Transverse colon (tissue), 4 donors: Measurements from ENCODE around the gene OR5C1. TPM values are rescaled to one million over a fixed set of nuclear protein-coding genes. Genes with fewer than 3 reads are reported as not detected.

ENCODE experiments used
- DNase-seq: peaks from one replicate; pipeline ENCODE4 v3.0.0-alpha.2; 2019
- H3K27ac ChIP-seq, 4 donors: fragments of 200-600 bp; sonication (generic); 2 replicates each; pipeline ENCODE4 v1.5.1; 2016 to 2018; ENCODE audit warnings: inconsistent platforms in 4 of 4
- H3K27me3 ChIP-seq: fragments of 200-600 bp; sonication (generic); 2 replicates; pipeline ENCODE4 v1.5.1; 2017; ENCODE audit warnings: inconsistent platforms
- H3K36me3 ChIP-seq, 4 donors: fragments of 200-600 bp; sonication (generic); 2 replicates each; pipeline ENCODE4 v1.5.1; 2017 to 2019; ENCODE audit warnings: inconsistent platforms in 4 of 4
- H3K4me1 ChIP-seq, 4 donors: fragments of 200-600 bp; sonication (generic); 2 replicates each; pipeline ENCODE4 v1.5.1; 2017 to 2020; ENCODE audit warnings: inconsistent platforms in 4 of 4
- H3K4me3 ChIP-seq, 4 donors: fragments of 200-600 bp; sonication (generic); 1 replicate in 1 of 4; 2 replicates in 3 of 4; pipeline versions ENCODE4 v1.5.1 to v1.6.1; 2017 to 2019; ENCODE audit warnings: inconsistent platforms in 4 of 4
- H3K9me3 ChIP-seq, 2 donors: fragments of 200-600 bp; sonication (generic); 2 replicates each; pipeline ENCODE4 v1.5.1; 2017 to 2019; ENCODE audit warnings: inconsistent platforms in 2 of 2
- CTCF ChIP-seq, 5 experiments: fragments of 200-600 bp in 3 of 5; fragments of 450-650 bp in 2 of 5; sonication (generic) in 3 of 5; IDR thresholded peaks; 1 replicate in 2 of 5; 2 replicates in 3 of 5; pipeline ENCODE4 v1.5.1; 2016 to 2017; ENCODE audit warnings: antibody characterized with exemption in 5 of 5, inconsistent platforms in 3 of 5, mild to moderate bottlenecking in 2 of 5, moderate library complexity in 1 of 5
- EP300 ChIP-seq: sonication (generic); formaldehyde crosslinking; IDR thresholded peaks from one replicate; pipeline ENCODE4 v1.6.1; 2017; ENCODE audit warnings: antibody characterized with exemption, low read depth
- POLR2A ChIP-seq: fragments of 450-650 bp; IDR thresholded peaks from one replicate; pipeline ENCODE4 v1.6.1; 2016; ENCODE audit warnings: antibody characterized with exemption, mild to moderate bottlenecking, moderate library complexity
- POLR2AphosphoS5 ChIP-seq, 3 donors: sonication (generic); formaldehyde crosslinking; IDR thresholded peaks; one replicate each; pipeline ENCODE4 v1.6.1; 2016; ENCODE audit warnings: antibody characterized with exemption in 3 of 3
- WGBS, 2 donors: methylation state at CpG; one replicate each; pipeline ENCODE4 v1.1.5; 2018; ENCODE audit warnings: low coverage in 1 of 2; 5-methylcytosine and 5-hydroxymethylcytosine counted together
- in situ Hi-C, 4 donors: fragments of 200-750 bp; cut with MboI; loops; one replicate each; pipeline versions ENCODE4 v1.15.0 to v1.15.1; 2017; ENCODE audit warnings: low sequenced_read_pairs in 3 of 4, low pct_ligation_motif_present in 1 of 4, low pct_unique_long_range_greater_than_20kb in 1 of 4
- intact Hi-C: fragments of 100-400 bp; cut with DNase I; formaldehyde crosslinking; loops from one replicate; pipeline ENCODE4 v1.15.1; 2023; ENCODE audit warnings: low total_unique reads
- total RNA-seq, 4 donors: library from RNA; depleted of rRNA; stranded (reverse); fragments of >200 nt; gene quantifications; one replicate each; pipeline ENCODE4 v1.1.0, GENCODE V29; 2016

The OR5C1 gene
- not detected for total RNA-seq

- H3K4me3 ChIP-seq, result no peak within 1 kb of the TSS
- in situ Hi-C loops (no loop called here), intact Hi-C loops (no loop called here)
- no peak within 1 kb of the TSS for H3K27ac ChIP-seq
- no peaks in the 10 kb centered on the region for H3K4me1 ChIP-seq
- 96 to 100% methylated on average over 5 to 12 of the region's 12 CpGs for WGBS, 2 donors
- no peaks in the 10 kb centered on the region for H3K36me3 ChIP-seq
- TF ChIP-seq POLR2A, result no peak
- TF ChIP-seq POLR2AphosphoS5 (IDR thresholded peaks at IDR 0.05), result no peak
- TF ChIP-seq CTCF (IDR thresholded peaks at IDR 0.05), result no peak
- no peak for TF ChIP-seq EP300
- no peaks in the 10 kb centered on the region for H3K9me3 ChIP-seq
- H3K27me3 ChIP-seq, result no peaks in the 10 kb centered on the region
- DNase-seq, result no peak
These were observed at the start of gene OR5C1 for GRCh38 chr9:122788831-122789230. TSS of gene OR5C1 (plus strand) at chr9:122788933. CDS start at chr9:122788933, 0 bp downstream.

- in situ Hi-C loops, result no loop called here
- Histone ChIP-seq H3K9me3 (no peaks in the 10 kb centered on the region), H3K4me3 (no peak within 1 kb of the TSS), H3K4me1 (no peaks in the 10 kb centered on the region), H3K27me3 (no peaks in the 10 kb centered on the region), H3K27ac (no peak within 1 kb of the TSS), H3K36me3 (no peaks in the 10 kb centered on the region)
- DNase-seq, result no peak
- TF ChIP-seq CTCF (IDR thresholded peaks at IDR 0.05), result no peak
- no peak for TF ChIP-seq POLR2A
- no peak for TF ChIP-seq EP300
- no peak for TF ChIP-seq POLR2AphosphoS5 (IDR thresholded peaks at IDR 0.05)
- intact Hi-C loops, result no loop called here
- 79 to 100% methylated on average over 1 to 6 of the region's 6 CpGs for WGBS, 2 donors
These were observed 46.7 kb upstream of the OR5C1 start, which contains the start of gene OR1L6 for GRCh38 chr9:122742003-122742402. TSS of gene OR1L6 (plus strand) at chr9:122742303. CDS start at chr9:122749848, 7,545 bp downstream.

- Histone ChIP-seq H3K27me3 (no peaks in the 10 kb centered on the region), H3K9me3 (peaks cover 7 to 8% of the 10 kb centered on the region in 2 donors), H3K36me3 (no peaks in the 10 kb centered on the region), H3K4me3 (no peak overlapping the region), H3K4me1 (no peaks in the 10 kb centered on the region), H3K27ac (no peak overlapping the region)
- no peak for DNase-seq
- in situ Hi-C loops (no loop called here), intact Hi-C loops (loop anchor here (5.0 kb wide), 1 partner anchor 78 kb away; the partner anchor contains the start of gene OR1L3)
- 40 to 50% methylated on average over 2 of the region's 2 CpGs for WGBS, 2 donors
- TF ChIP-seq POLR2A (no peak), CTCF (IDR thresholded peaks at IDR 0.05) (no peak), EP300 (no peak), POLR2AphosphoS5 (IDR thresholded peaks at IDR 0.05) (no peak)
These were observed 33.9 kb upstream of the OR5C1 start for GRCh38 chr9:122754825-122755224.

- H3K9me3 ChIP-seq, result peaks cover 0 to 15% of the 10 kb centered on the region in 2 donors
- H3K36me3 ChIP-seq, result no peaks in the 10 kb centered on the region
- intact Hi-C loops, result no loop called here
- H3K27ac ChIP-seq, result no peak overlapping the region
- no peaks in the 10 kb centered on the region for H3K27me3 ChIP-seq
- no peaks in the 10 kb centered on the region for H3K4me1 ChIP-seq
- H3K4me3 ChIP-seq, result no peak overlapping the region
- TF ChIP-seq EP300 (no peak), POLR2A (no peak), POLR2AphosphoS5 (IDR thresholded peaks at IDR 0.05) (no peak), CTCF (IDR thresholded peaks at IDR 0.05) (no peak)
- WGBS, 2 donors, result 81% methylated on average over 4 of the region's 4 CpGs; no CpG with 5 or more reads in 1 of the 2 donors
- DNase-seq, result no peak
- in situ Hi-C loops, result no loop called here
These were observed 20.9 kb upstream of the OR5C1 start for GRCh38 chr9:122767817-122768216.
